Diencephalon (tissue), 1 donor: ENCODE results near the gene RPL3. TPM values are rescaled to one million over a fixed set of nuclear protein-coding genes. Genes with fewer than 3 reads are reported as not detected.
A peak's percentile ranks its signal among the peaks of the same experiment; 100 is the strongest.

ENCODE experiments used
- small RNA-seq: library from RNA; depleted of rRNA; stranded (forward); fragments of <200 nt; gene quantifications from one replicate; pipeline ENCODE3, GENCODE V24; 2014
- total RNA-seq: library from RNA; depleted of rRNA; stranded (reverse); fragments of >200 nt; gene quantifications from one replicate; pipeline ENCODE4 v1.2.3, GENCODE V29; 2014

RPL3 gene
- 1,691 TPM for total RNA-seq

DNA sequence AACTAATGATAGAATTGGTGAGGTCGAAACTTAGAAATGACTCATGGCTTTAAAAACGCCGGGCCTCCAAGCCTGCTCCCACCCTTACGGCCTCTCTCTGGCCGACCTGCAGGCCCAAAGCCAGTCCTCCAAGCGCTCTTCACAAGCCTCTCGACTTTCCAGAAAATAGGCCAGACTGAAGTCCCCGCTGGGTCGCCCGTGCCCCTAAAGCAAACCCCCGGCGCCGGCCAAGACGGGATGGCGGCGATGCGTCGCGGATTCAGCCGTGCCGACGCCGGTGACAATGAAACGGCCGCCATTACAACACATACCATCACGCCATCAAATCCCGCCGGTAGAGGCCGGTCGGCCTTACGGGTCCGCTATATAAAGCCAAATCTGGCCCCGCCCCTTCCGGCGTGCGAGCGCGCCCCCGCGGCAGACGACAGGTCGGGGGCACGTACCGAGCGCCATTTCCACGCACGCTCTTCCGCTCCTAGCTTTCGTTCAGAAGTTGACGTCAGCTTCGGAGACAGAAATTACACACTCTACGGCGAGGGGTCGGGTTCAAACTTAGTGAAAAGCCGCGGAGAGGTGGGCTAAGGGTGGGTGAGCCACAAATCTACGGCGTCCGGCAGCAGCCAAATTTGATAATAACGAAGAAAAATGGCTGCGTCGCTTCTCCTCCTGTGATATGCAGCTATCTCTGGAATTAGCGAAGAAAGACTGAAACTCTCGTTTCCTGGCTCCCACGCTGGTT, at the start of gene RPL3:
Gene RPL3, minus strand, starts transcription at position 340 of the 739 bp plus-strand sequence. Its CDS starts 26 bp downstream, at position 314.

GRCh38 chr22:39349967-39350726, 30.7 kb upstream of the RPL3 start, which contains the start of gene SYNGR1:
TSS of gene SYNGR1 (plus strand) at chr22:39349991. CDS start at chr22:39350011, 20 bp downstream.

Small RNA genes within 50 kb of the gene (small RNA-seq; reads per million reads assigned to genes)
- gene SNORD43 = not detected
- gene SNORD83A = 3,080 reads per million, percentile 99 among the genes with 10 or more reads in this experiment
- gene SNORD83B = not detected

Other genes with a start within 250 kb of the RPL3 start
- 1.6 TPM for gene APOBEC3G, start 242.3 kb downstream of the RPL3 start, total RNA-seq
- not detected for gene APOBEC3H, start 222.4 kb downstream of the RPL3 start, total RNA-seq
- gene CBX7, start 166.9 kb downstream of the RPL3 start, total RNA-seq = 9.0 TPM
- gene PDGFB, start 74.6 kb downstream of the RPL3 start, total RNA-seq = 11.3 TPM
- 84.9 TPM for gene SYNGR1, start 30.4 kb upstream of the RPL3 start, total RNA-seq
- gene TAB1, start 80.2 kb upstream of the RPL3 start, total RNA-seq = 14.1 TPM
- 42.9 TPM for gene MGAT3, start 137.4 kb upstream of the RPL3 start, total RNA-seq
- 29.8 TPM for gene MIEF1, start 182.7 kb upstream of the RPL3 start, total RNA-seq
- gene ATF4, start 200.9 kb upstream of the RPL3 start, total RNA-seq = 99.0 TPM
- 35.8 TPM for gene RPS19BP1, start 213.1 kb upstream of the RPL3 start, total RNA-seq